ENCODE measurements around the gene DEFB114. TPM values are rescaled to one million over a fixed set of nuclear protein-coding genes. Genes with fewer than 3 reads are reported as not detected.

The DEFB114 gene
- total RNA-seq, 2 experiments from 2014 or later = not detected

DNA sequence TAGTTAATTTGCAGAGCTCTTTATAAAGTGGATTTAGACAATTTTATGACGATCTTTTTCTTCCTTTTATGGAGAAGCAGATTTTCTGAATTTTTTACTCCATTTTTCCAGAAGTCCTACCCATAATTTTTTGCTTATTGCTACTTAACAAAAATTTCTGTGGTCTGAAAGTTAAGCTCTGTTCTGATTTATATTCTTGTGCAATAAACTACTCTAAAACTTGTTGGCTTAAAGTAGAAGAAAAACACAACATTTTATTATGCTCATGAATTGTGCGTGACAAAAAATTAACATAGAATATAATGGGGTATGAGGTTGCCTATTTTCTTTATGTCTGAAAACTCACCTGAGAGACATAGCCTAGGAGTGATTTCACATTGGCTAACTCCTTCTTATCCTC lies 2.9 kb upstream of the DEFB114 start:
- no peak overlapping the region for H2AFZ ChIP-seq (ENCODE audit: low read length)
- TF ChIP-seq EZH2phosphoT487 (IDR thresholded peaks at IDR 0.05; ENCODE audit: borderline replicate concordance, low read depth, low read length) = no peak
- TF ChIP-seq, protein P1, sequence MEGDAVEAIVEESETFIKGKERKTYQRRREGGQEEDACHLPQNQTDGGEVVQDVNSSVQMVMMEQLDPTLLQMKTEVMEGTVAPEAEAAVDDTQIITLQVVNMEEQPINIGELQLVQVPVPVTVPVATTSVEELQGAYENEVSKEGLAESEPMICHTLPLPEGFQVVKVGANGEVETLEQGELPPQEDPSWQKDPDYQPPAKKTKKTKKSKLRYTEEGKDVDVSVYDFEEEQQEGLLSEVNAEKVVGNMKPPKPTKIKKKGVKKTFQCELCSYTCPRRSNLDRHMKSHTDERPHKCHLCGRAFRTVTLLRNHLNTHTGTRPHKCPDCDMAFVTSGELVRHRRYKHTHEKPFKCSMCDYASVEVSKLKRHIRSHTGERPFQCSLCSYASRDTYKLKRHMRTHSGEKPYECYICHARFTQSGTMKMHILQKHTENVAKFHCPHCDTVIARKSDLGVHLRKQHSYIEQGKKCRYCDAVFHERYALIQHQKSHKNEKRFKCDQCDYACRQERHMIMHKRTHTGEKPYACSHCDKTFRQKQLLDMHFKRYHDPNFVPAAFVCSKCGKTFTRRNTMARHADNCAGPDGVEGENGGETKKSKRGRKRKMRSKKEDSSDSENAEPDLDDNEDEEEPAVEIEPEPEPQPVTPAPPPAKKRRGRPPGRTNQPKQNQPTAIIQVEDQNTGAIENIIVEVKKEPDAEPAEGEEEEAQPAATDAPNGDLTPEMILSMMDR (conservative IDR thresholded peaks at IDR 0.05; ENCODE audit: low read length) = no peak
- H3K4me2 ChIP-seq (ENCODE audit: low read length) = no peak overlapping the region
- no peak for DNase-seq (ENCODE audit: low spot score)
- no peaks in the 10 kb centered on the region for H3K36me3 ChIP-seq (ENCODE audit: insufficient read depth, low read length)
- no peaks in the 10 kb centered on the region for H3K9me2 ChIP-seq (ENCODE audit: insufficient read depth, low read length)
- intact Hi-C loops (cut with micrococcal nuclease; ENCODE audit: unreplicated experiment) = no loop called here
- no peaks in the 10 kb centered on the region for H3K9me3 ChIP-seq (ENCODE audit: low read length)
- H3K27ac ChIP-seq (ENCODE audit: low read depth, low read length, poor library complexity, severe bottlenecking) = no peak overlapping the region
- no TSS peak for BruUV-seq (replicated peaks)
- no peak overlapping the region for H3K4me3 ChIP-seq (ENCODE audit: low read depth, low read length, poor library complexity, severe bottlenecking)
- ChIA-PET CTCF (ENCODE audit: unreplicated experiment) (no interaction called here), POLR2A (interaction anchor here (1.4 kb wide), 1 partner anchor 27 kb away, joined by 4 read pairs; no protein-coding TSS in a partner anchor)
- H4K20me1 ChIP-seq (ENCODE audit: insufficient read depth, low read length) = no peaks in the 10 kb centered on the region
- H3K79me2 ChIP-seq (ENCODE audit: insufficient read depth, low read depth, low read length) = no peaks in the 10 kb centered on the region
- no peaks in the 10 kb centered on the region for H3K4me1 ChIP-seq (ENCODE audit: insufficient read depth, low read length, poor library complexity, severe bottlenecking)

DNA sequence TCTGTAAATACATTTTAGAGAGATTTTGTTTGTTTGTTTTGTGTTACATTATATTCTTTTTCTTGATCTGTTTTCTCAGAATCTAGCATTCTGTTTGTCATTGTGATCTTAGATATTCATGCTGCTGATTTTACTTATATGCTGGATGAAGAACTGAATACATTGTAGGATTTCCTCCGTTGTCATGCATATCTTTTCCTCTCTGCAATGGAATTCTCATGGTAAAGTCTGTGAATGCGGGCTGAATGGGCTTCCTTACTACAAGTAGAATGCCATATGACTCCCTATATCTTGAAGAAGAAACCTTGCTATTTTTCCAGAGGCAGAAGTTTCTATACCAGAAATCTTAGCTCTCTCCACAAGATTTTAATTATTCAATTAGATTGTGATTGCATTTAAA lies 2.4 kb upstream of the DEFB114 start:
- Histone ChIP-seq H3K36me3 (ENCODE audit: insufficient read depth, low read length) (no peaks in the 10 kb centered on the region), H3K79me2 (ENCODE audit: insufficient read depth, low read depth, low read length) (no peaks in the 10 kb centered on the region), H3K27ac (ENCODE audit: low read depth, low read length, poor library complexity, severe bottlenecking) (no peak overlapping the region), H3K9me3 (ENCODE audit: low read length) (no peaks in the 10 kb centered on the region), H2AFZ (ENCODE audit: low read length) (no peak overlapping the region), H3K4me1 (ENCODE audit: insufficient read depth, low read length, poor library complexity, severe bottlenecking) (no peaks in the 10 kb centered on the region), H4K20me1 (ENCODE audit: insufficient read depth, low read length) (no peaks in the 10 kb centered on the region), H3K4me2 (ENCODE audit: low read length) (no peak overlapping the region), H3K4me3 (ENCODE audit: low read depth, low read length, poor library complexity, severe bottlenecking) (no peak overlapping the region), H3K9me2 (ENCODE audit: insufficient read depth, low read length) (no peaks in the 10 kb centered on the region)
- no peak for DNase-seq (ENCODE audit: low spot score)
- POLR2A ChIA-PET = interaction anchor here (0.9 to 1.4 kb wide), 2 partner anchors 15 to 28 kb away, joined by 3 to 4 read pairs; no protein-coding TSS in a partner anchor
- BruUV-seq (replicated peaks) = no TSS peak
- no peak for TF ChIP-seq EZH2phosphoT487 (IDR thresholded peaks at IDR 0.05; ENCODE audit: borderline replicate concordance, low read depth, low read length)
- TF ChIP-seq, protein P1 (conservative IDR thresholded peaks at IDR 0.05; ENCODE audit: low read length) = no peak
- intact Hi-C loops (cut with micrococcal nuclease; ENCODE audit: unreplicated experiment) = no loop called here
- CTCF ChIA-PET (ENCODE audit: unreplicated experiment) = no interaction called here

DNA sequence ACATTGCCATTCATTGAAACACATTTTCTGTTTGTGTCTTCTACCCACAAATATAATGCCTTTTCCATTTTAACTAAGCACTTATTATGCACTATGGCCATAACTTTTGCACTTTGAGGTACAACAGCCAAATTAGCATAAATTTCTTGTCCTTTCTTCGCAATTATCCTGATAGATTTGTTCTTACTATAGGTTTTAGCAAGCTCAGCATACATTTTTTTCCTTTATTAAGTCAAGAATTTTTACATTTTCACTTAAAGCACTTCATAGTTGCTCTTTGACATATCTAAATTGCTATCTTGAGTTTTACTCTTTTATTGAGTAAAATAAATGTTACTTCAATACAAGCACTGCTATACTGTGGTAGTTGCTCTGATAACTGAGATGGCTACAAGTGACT lies 5.8 kb downstream of the DEFB114 start:
- no peaks in the 10 kb centered on the region for H4K20me1 ChIP-seq (ENCODE audit: insufficient read depth, low read length)
- no peaks in the 10 kb centered on the region for H3K9me3 ChIP-seq (ENCODE audit: low read length)
- no peak for TF ChIP-seq EZH2phosphoT487 (IDR thresholded peaks at IDR 0.05; ENCODE audit: borderline replicate concordance, low read depth, low read length)
- TF ChIP-seq, protein P1 (conservative IDR thresholded peaks at IDR 0.05; ENCODE audit: low read length) = no peak
- H3K36me3 ChIP-seq (ENCODE audit: insufficient read depth, low read length) = no peaks in the 10 kb centered on the region
- no peaks in the 10 kb centered on the region for H3K79me2 ChIP-seq (ENCODE audit: insufficient read depth, low read depth, low read length)
- no peak overlapping the region for H3K27ac ChIP-seq (ENCODE audit: low read depth, low read length, poor library complexity, severe bottlenecking)
- no peaks in the 10 kb centered on the region; the same call in 1 of the 2 replicates for H3K9me2 ChIP-seq (ENCODE audit: insufficient read depth, low read length)
- ChIA-PET CTCF (ENCODE audit: unreplicated experiment) (no interaction called here), POLR2A (no interaction called here)
- H2AFZ ChIP-seq (ENCODE audit: low read length) = no peak overlapping the region
- H3K4me1 ChIP-seq (ENCODE audit: insufficient read depth, low read length, poor library complexity, severe bottlenecking) = no peaks in the 10 kb centered on the region
- no peak for DNase-seq (ENCODE audit: low spot score)
- no peak overlapping the region for H3K4me2 ChIP-seq (ENCODE audit: low read length)
- intact Hi-C loops (cut with micrococcal nuclease; ENCODE audit: unreplicated experiment) = no loop called here
- no TSS peak for BruUV-seq (replicated peaks)
- H3K4me3 ChIP-seq (ENCODE audit: low read depth, low read length, poor library complexity, severe bottlenecking) = no peak overlapping the region

All from OCI-LY7 (cell line).